Subcutaneous adipose tissue (tissue), 4 donors: Measurements from ENCODE around the gene RNF4. TPM values are rescaled to one million over a fixed set of nuclear protein-coding genes. Genes with fewer than 3 reads are reported as not detected.

Source experiments
- total RNA-seq, 4 donors: library from RNA; depleted of rRNA; stranded (reverse); fragments of >200 nt; gene quantifications; one replicate each; pipeline ENCODE4 v1.1.0, GENCODE V29; 2016
- TF ChIP-seq, protein P1 (sequence below): fragments of 450-650 bp; IDR thresholded peaks from one replicate; pipeline ENCODE4 v1.5.1; 2016; ENCODE audit warnings: low read depth, mild to moderate bottlenecking, control low read depth, antibody characterized with exemption, moderate library complexity

RNF4 gene
- total RNA-seq, 4 donors from 2014 or later: 33.6 to 48.4 (median 38.3) TPM

DNA sequence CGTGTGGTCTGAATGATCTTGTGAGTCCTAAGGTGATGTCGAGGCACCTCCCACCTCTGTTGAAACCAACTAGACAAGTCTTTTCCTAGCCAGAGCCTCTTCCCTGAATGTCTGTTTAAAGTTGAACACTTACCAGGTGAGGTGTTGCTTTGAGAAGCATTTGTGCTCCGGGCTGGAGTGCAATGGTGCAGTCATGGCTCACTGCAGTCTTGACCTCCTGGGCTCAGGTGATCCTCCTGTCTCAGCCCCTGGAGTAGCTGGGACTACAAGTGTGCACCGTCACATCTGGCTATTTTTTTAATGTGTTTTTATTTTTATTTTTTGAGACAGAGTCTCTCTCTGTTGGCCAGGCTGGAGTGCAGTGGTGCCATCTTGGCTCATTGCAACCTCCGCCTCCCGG, 18.1 kb downstream of the RNF4 start:
- TF ChIP-seq, protein P1, sequence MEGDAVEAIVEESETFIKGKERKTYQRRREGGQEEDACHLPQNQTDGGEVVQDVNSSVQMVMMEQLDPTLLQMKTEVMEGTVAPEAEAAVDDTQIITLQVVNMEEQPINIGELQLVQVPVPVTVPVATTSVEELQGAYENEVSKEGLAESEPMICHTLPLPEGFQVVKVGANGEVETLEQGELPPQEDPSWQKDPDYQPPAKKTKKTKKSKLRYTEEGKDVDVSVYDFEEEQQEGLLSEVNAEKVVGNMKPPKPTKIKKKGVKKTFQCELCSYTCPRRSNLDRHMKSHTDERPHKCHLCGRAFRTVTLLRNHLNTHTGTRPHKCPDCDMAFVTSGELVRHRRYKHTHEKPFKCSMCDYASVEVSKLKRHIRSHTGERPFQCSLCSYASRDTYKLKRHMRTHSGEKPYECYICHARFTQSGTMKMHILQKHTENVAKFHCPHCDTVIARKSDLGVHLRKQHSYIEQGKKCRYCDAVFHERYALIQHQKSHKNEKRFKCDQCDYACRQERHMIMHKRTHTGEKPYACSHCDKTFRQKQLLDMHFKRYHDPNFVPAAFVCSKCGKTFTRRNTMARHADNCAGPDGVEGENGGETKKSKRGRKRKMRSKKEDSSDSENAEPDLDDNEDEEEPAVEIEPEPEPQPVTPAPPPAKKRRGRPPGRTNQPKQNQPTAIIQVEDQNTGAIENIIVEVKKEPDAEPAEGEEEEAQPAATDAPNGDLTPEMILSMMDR: no peak

DNA sequence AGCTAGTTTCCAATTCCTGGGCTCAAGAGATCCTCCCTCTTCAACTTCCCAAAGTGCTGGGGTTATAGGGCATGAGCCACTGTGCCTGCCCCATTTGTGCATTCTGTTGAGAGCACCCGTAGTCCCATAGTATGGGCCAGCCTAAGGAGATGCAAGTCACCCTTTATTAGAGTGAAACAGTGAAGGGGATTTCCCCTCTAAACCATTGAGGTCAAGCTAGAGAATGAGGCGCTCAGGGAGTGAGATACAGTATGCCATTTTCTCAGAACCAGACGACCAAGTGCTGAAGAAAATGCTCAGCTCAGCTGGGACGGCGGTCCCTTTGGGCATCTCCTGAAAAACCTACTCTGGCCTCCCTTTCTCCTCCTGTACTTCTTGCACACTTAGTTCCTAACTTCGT, 18.7 kb downstream of the RNF4 start:
- TF ChIP-seq, protein P1: no peak

DNA sequence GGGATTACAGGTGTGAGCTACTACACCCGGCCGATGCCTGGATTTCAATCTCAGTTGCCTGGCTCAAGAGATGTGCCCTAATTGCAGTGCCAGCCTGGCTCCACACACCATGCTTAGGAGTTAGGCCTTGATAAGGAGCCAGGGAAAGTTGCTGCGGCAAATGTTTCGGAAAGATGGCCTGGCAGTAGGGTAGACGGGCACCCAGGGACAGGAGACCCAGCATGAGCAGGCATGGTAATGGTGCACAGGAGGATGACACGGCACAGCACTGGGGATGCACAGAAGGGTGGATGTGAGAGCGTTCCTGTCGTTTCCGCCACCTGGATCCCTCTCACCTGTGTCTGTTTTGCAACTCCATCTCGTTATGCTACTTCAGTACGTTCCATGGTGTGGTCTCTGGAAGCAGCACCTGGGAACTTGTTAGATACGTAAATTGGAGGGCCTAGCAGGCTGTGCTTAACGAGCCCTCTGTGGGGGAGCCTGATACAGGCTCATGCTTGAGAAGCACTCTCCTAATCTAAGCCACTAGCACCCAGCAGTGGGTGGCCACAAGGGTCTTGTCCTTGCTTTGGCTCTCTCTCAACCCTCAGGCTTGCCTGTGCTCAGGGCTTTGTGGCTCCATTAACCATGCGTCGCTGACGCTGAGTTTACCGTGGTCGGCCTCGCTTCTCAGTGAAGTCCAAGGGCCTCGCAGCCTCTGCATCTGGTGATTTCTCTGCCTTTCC, 20.3 kb downstream of the RNF4 start:
- TF ChIP-seq, protein P1: no peak

DNA sequence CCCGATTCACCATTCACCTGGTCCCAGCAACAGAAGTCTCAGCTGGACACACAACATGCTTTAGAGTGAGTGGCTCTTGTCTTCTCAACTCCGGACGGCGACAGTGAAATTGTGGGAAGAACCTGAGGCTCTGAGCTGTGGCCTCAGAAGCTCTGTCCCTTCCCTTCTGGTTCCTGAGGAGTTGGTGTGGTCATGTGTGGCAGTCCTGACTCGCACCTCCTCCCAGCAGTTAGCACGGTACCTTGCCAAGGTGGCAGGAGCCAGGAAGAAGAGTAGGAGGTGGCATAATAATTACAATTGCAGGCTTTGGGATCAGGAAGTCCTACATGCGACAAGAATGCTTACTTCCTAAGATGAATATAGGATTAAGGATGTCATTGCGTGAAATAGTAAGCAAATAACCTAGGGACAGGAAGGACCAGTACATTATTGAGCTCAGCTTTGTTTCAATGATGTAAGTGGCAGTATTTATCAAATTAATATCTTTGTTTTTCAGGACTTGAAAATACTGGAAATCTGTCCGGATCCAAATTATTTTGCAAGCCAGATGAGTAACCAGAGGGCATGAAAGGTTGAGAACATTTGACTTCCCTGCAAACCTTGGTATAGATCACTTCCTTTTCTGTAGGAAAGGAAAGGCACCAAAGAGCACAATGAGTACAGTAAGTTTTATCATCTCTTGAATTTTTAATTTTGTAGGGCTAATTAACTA, 21.1 kb downstream of the RNF4 start:
- TF ChIP-seq, protein P1: no peak

DNA sequence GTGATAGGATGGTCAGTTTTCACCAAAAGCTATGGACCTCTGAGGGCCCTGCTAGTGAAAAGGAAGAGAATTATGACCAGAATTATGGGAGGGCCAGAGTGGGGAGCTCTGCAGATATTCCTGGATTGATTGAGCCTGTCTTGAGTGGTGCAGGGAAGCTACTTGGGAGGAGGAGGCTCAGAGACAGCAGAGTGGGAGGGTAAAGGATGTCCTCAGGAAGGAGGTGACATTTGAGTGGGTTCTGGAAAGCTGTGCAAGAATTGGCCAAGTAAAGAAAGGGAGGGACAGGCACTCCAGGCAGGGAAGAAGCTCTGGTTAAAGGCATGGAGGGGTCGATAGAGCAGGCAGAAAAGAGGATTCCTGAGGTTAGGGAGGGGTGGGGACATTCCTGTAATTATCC, 24.1 kb downstream of the RNF4 start:
- TF ChIP-seq, protein P1: no peak

DNA sequence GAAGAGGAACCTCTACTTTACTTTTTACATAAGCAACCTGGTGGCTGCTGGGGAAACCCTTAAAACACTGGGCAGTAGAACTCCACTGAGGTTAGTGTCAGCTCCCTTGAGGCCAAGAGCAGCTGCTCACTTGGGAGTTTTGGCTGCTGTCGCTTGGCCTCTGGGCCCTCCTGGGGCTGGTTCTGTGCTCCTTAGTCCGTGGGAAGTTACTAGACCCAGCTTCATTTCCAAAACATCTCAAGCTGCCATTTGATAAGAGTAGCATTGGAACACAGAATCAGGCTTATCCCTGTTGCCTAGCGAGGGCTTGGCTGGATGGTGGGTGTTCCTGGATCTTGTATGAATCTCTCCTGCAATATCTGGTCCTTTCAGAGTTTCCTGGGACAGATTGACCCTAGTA, 26.1 kb downstream of the RNF4 start:
- TF ChIP-seq, protein P1: no peak

DNA sequence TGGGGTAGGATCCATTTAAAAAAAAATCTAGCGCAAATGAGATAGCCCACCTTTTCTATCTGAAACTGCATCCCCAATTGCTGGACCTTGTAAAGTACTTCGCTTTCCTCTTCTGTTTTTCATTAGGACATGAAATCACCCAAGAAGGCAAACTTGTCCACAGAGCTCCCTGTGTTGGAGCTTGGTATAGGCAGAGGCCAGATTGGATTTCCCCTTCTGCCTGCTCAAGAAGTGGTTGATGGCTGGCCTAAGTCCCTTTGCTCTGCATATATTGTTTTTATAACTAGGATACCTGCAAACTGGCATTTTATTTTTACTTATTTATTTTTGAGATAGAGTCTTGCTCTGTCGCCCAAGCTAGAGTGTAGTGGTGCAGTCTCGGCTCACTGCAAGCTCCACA, 28.4 kb downstream of the RNF4 start:
- TF ChIP-seq, protein P1: no peak
